GM19238 (cell line): ENCODE measurements around the gene FMN2.

Experiments used
- DNase-seq: peaks from one replicate; pipeline ENCODE4 v3.0.0; 2011; ENCODE audit warnings: low spot score; ENCODE audit not compliant: insufficient read length

Gene FMN2

GRCh38 chr1:240423246-240423924 lies 331.7 kb downstream of the FMN2 start:
- no peak for DNase-seq

GRCh38 chr1:240424740-240425464 lies 333.2 kb downstream of the FMN2 start:
- no peak for DNase-seq

- DNase-seq, result no peak
These were observed 334.4 kb downstream of the FMN2 start for GRCh38 chr1:240426051-240426450.

DNA sequence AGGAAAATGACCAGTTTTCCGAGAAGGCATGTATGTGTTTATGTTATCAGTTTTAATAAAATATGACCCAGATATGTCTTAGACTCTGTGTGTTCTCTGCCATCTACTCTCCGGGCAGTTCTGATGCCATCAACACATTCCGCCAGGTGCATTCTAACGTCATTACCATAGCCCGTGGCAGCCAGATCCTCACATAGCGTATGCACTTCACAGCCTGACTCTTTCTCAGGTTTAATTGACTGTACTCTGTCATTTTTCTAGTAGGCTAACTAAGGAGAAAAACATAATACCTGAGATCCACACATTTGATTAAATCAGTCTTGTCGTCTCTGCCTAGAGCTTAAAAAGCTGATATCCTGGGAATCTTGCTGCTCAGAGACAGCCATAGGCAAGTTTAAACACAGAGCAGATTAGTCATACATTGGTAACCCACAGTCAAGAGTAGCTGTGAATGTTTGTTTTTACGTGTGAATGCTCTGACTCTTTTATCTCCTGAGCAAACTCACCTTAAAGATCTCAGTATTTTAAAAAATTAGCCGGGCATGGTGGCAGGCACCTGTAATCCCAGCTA lies 344.4 kb downstream of the FMN2 start:
- DNase-seq, result no peak

DNA sequence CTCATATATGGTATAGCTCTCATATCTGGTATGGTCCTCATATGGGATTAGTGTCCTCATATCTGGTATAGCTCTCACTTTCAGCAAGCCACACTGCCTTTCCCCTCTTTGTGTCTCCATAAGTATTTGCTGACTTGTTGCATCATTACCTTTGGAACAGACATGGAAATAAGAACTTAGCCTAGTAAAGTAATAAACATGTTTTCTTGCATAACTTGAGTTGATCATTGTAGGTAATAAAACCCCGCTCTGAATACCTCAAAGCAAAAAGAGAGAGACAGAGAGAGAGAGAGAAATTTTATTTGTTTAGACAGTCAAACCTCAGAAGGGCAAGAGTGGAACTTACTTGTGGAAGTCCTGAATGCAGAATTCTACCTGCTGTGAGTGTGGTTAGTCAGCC lies 350.0 kb downstream of the FMN2 start:
- no peak for DNase-seq

DNA sequence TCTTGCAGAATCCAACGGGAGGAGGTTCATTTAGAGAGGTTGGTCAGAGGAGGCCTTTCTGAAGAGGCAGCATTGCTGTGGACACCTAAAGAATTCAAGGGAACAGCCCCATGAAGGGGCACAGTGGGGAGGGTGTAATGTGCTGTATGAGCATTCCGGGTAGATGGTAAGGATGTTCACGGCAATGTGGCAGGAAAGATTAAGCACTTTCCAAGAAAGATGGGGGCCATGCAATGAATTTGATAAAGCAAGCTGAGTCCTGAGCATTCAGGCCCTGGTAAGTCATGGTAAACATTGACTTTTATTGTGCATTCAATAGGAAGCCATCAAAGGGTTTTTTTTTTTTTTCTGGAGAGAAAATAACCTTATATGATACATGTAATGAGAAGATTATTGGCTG lies 353.7 kb downstream of the FMN2 start:
- DNase-seq, result no peak

DNA sequence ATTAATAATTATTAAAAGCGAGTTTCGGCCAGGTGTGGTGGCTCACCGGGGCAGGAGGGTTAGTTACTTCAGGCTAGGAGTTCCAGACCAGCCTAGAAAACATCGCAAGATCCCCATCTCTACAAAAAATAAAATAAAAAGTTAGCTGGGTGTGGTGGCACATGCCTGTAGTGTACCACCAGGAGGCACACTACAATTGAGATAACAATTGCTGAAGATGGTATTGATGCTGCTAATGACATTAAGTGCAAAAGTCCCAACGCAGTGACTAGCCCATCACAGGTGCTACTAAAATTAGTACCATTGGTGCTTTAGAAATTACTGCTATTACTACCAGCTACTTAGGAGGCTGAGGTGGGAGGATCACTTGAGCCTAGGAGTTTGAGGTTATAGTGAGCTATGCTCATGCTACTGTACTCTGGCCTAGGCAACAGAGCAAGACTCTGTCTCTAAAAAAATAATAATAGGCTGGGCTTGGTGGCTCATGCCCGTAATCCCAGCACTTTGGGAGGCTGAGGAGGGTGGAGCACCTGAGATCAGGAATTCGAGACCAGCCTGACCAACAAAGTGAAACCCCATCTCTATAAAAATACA lies 363.6 kb downstream of the FMN2 start:
- DNase-seq, result no peak

DNA sequence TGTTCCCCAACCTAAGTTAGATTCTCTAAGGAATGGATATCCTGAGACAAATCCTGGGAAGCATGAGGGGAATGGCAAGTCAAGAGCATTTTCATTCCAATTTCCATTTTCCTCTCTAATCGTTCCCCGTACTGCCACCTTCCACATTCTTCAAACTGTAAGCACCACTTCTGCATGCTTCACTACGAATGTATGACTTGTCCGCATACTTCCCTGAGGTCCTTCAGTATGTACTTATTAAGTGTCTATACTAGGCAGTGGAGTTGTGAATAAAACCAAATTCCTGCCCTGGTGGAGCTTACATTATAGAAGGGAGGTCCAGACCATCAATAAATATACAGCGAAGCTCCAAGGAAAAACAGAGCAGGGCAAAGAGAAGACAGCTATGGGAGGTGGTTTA lies 365.5 kb downstream of the FMN2 start:
- no peak for DNase-seq

DNA sequence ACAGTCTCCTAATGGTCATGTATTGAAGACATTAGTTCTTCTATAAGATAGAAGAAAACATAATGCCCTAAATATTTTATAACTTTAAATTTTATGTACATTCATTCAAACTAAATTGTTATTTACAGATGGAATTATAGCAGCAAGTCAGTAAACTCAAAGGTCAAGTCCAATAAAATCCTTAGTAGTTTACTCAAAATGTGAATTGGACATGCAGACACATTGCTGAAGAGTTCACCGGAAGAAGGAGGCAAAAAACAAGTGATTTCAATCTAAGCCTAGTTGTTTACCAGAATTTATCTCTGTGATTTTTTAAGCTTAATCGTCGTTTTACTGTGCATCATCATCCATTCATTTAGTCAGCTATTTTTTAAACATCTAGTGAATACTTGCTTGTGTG lies 370.6 kb downstream of the FMN2 start:
- no peak for DNase-seq

DNA sequence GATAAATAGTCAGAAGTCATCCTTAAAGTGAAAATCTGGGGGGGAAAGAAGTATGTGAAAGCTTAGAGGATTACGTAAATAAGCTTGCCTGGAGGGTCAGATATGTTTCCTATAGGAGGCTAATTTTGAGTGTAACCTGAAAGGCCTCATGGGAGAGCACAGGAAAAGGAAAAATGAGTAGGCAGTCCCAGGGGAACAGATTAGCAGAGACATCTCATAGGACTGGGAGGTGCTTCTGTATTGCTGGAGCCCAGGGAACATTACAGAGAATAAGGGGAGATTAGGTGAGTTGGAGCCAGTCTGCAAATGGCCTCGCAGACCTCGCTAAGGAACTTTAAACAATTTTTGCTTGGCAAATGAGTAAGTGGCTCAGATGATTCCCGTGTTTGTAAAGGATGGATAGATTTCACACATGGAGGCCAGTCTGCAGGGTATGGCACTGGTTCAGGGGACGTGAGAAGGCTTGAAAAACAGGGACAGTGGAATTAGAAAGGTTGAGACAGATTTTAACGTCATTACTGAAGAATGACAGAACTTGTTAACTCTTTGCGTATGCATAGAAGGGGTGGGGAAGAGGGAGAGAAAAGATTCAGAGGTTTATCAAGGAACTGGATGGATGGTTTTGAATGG lies 371.2 kb downstream of the FMN2 start:
- DNase-seq, result no peak

DNA sequence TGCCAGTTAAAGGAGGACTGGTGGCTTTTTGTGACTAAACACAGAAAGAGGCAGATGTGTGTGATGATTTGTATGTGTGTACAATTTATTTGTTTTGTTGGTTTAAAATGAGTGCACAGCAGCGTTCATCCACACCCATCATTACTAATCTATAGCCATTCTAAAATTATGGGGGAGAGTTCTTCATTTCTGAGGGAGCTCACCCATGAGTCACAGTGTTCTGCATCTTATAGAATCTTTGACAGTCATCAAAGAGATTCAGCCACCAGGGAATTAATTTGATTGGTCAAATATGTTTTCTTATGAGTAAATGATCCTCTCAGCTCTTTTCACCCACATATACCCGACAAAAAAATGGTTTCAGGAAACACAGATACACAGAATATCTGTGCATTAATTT lies 372.4 kb downstream of the FMN2 start:
- DNase-seq, result no peak

DNA sequence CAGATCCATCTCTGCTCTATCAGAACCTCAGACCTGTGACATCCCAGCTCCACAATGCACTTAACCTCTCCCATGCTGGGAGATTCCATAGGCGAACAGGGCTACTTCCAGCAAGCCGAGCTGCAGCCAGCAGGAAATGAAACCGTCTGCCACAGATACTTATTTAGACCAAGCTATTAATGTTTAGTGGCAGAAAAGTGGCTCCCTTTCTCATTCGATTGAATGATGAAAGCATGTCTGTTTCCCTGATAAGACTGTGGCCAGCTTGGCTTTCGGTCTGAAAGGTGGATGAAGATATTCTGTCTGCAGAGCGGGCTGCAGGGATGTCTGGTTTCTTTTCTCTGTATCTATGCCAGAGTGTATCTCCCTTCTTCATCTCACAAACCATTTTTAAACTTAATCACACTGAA lies 373.9 kb downstream of the FMN2 start:
- no peak for DNase-seq

GRCh38 chr1:240466509-240466908 lies 374.8 kb downstream of the FMN2 start:
- DNase-seq, result no peak

- DNase-seq, result no peak
These were observed 376.2 kb downstream of the FMN2 start for GRCh38 chr1:240467895-240468294.

- no peak for DNase-seq
These were observed 377.0 kb downstream of the FMN2 start for GRCh38 chr1:240468656-240469055.

DNA sequence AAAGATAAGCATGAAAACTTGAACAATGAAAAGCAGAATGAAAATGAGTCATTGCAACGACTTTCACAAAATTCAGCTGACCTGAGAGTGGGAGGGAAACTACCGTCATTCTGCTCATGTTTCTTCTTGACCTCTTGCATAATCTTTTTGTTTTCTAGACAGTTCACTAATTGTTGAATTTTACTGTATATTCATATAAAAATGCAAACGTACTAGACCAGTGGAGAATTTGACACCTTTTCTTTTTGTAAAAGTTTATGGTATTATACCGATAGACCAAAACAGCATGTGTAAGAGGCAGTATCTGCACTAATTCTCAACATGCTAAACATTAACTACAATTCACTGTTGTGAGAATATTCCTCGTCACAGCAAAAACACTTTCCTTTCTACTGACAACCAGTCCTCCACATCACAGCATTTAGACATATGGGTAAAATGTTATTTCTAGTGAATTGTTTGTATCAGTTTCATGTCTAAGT lies 382.5 kb downstream of the FMN2 start:
- DNase-seq, result no peak

DNA sequence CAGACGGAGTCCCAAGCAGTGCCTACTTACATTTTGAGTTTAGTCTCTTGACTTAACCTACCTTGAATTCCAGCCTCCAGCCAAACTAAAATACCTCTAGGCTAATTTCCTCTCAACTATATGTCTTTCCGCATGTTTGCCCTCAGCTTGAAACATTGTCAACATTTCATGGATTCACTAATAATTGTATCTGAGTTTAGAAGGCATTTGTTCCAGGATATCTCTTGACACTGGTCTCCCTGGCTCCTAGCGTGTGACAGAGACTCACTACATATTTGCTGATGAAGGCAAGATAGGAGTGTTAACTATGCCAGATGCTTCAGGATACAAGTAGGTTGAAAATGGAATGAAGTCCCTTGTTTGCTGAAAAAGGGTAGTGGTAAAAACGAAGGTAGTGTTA lies 384.1 kb downstream of the FMN2 start:
- DNase-seq, result no peak

- DNase-seq, result no peak
These were observed 386.9 kb downstream of the FMN2 start for GRCh38 chr1:240478536-240478935.

GRCh38 chr1:240484804-240485443 lies 393.2 kb downstream of the FMN2 start:
- no peak for DNase-seq

DNA sequence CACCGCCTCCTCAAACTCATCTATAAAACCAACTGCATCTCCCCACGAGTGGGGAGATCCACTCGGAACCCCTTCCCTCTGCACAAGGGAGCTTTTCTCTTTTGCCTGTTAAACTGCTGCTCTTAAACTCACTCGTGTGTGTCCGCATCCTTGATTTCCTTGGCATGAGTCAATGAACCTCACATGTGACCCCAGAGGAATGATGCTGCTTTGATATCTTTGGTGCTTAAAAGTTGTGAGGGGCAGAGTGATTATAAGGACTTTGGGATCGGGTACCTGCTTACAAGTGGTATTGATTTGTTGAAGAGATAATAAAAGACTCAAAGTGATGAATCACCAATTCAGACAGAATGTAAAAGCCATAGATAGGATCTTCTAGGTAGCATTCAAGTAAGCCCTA lies 394.9 kb downstream of the FMN2 start:
- DNase-seq, result no peak

DNA sequence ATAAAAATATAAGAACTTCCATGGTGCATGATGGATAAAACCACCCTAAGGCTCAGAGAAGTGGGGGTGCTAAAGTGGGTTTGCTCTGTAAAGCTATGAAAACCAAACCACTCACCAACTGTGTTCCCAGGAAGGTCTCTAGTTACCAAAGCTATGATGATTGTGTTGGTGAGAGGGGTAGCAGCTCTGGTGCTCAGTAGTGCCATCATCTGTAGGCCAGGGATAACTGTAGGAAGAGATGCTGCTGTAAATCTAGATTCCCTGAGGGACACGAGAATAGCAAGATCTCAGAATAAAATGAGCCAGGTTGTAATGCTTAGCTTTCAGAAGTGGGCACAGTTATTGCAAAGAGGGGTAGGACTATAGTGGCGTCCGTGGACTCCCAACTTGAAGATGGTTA lies 395.8 kb downstream of the FMN2 start:
- DNase-seq, result no peak
